HL-60/S4 treated with phorbol 12-myristate 13-acetate at 8.2 ng/mL for 4 days and 3 days (cell line): ENCODE measurements around the gene ABTB1.

Experiments used
- in situ Hi-C: fragments of 300-500 bp; cut with MboI; formaldehyde crosslinking; loops from 2 replicates; pipeline ENCODE4 v1.15.0; 2022; ENCODE audit warnings: low sequenced_read_pairs

Gene ABTB1

GRCh38 chr3:127686512-127686894, 13.8 kb downstream of the ABTB1 start:
- in situ Hi-C loops, result no loop called here

GRCh38 chr3:127687228-127687737, 14.5 kb downstream of the ABTB1 start:
- in situ Hi-C loops, result no loop called here

GRCh38 chr3:127688022-127688415, 15.3 kb downstream of the ABTB1 start:
- in situ Hi-C loops, result no loop called here

GRCh38 chr3:127688416-127689265, 15.9 kb downstream of the ABTB1 start:
- in situ Hi-C loops, result no loop called here

GRCh38 chr3:127689266-127689860, 16.6 kb downstream of the ABTB1 start:
- in situ Hi-C loops, result no loop called here

- in situ Hi-C loops, result no loop called here
These were observed 17.4 kb downstream of the ABTB1 start for GRCh38 chr3:127690106-127690505.

- in situ Hi-C loops, result no loop called here
These were observed 18.2 kb downstream of the ABTB1 start for GRCh38 chr3:127690823-127691452.

- in situ Hi-C loops, result no loop called here
These were observed 18.7 kb downstream of the ABTB1 start for GRCh38 chr3:127691489-127691888.

GRCh38 chr3:127691974-127692373, 19.2 kb downstream of the ABTB1 start:
- in situ Hi-C loops, result no loop called here

GRCh38 chr3:127692501-127693335, 20.0 kb downstream of the ABTB1 start:
- in situ Hi-C loops, result no loop called here

GRCh38 chr3:127693336-127693843, 20.6 kb downstream of the ABTB1 start:
- in situ Hi-C loops, result no loop called here

GRCh38 chr3:127694467-127695215, 21.9 kb downstream of the ABTB1 start:
- in situ Hi-C loops, result no loop called here

GRCh38 chr3:127697551-127698240, 24.9 kb downstream of the ABTB1 start:
- in situ Hi-C loops, result no loop called here

GRCh38 chr3:127698286-127698685, 25.5 kb downstream of the ABTB1 start:
- in situ Hi-C loops, result no loop called here

- in situ Hi-C loops, result no loop called here
These were observed 26.1 kb downstream of the ABTB1 start for GRCh38 chr3:127698691-127699415.

- in situ Hi-C loops, result no loop called here
These were observed 26.9 kb downstream of the ABTB1 start for GRCh38 chr3:127699416-127700300.

GRCh38 chr3:127700406-127700805, 27.7 kb downstream of the ABTB1 start:
- in situ Hi-C loops, result no loop called here
